ENCODE results near the gene SPATA6L.
"Not testable (repeated sequence)": the region's sequence is repeated elsewhere in the genome, so short reads cannot be mapped to it uniquely, and the experiment has no call there.

SPATA6L gene

GRCh38 chr9:4657426-4658159 lies 8.7 kb downstream of the SPATA6L start:
- no peaks in the 10 kb centered on the region for H3K9me3 ChIP-seq (ENCODE audit: insufficient read depth, low read length)
- no peaks in the 10 kb centered on the region for H4K20me1 ChIP-seq (ENCODE audit: low read depth, low read length)
- TF ChIP-seq EZH2phosphoT487 (conservative IDR thresholded peaks at IDR 0.05; ENCODE audit: low read length) (no peak), CTCF (IDR thresholded peaks at IDR 0.05; ENCODE audit: insufficient read depth, low read length, poor library complexity, severe bottlenecking) (no peak)
- no peaks in the 10 kb centered on the region for H3F3A ChIP-seq (ENCODE audit: insufficient read depth)
- H3K79me2 ChIP-seq (ENCODE audit: insufficient read depth, low read length), result no peaks in the 10 kb centered on the region
- no peak overlapping the region for H2AFZ ChIP-seq (ENCODE audit: low read depth, low read length, severe bottlenecking)
- H3K27me3 ChIP-seq (ENCODE audit: low read length), result no peaks in the 10 kb centered on the region
- H3K36me3 ChIP-seq (ENCODE audit: low read length), result no peaks in the 10 kb centered on the region
- no peak overlapping the region for H3K9ac ChIP-seq (ENCODE audit: low read length)
- H3K4me3 ChIP-seq (ENCODE audit: insufficient read depth, low read length, poor library complexity, severe bottlenecking), result no peak overlapping the region
- H3K4me2 ChIP-seq (ENCODE audit: low read depth, low read length, poor library complexity, severe bottlenecking), result no peak overlapping the region
- no peaks in the 10 kb centered on the region for H3K9me2 ChIP-seq (replicated peaks; ENCODE audit: insufficient read depth, low read length)
- no peak overlapping the region for H3K27ac ChIP-seq (ENCODE audit: low read depth, low read length)

- Histone ChIP-seq H3K27me3 (ENCODE audit: low read length) (no peaks in the 10 kb centered on the region), H3K4me3 (ENCODE audit: insufficient read depth, low read length, poor library complexity, severe bottlenecking) (no peak overlapping the region), H3K27ac (ENCODE audit: low read depth, low read length) (no peak overlapping the region), H3K9ac (ENCODE audit: low read length) (no peak overlapping the region), H3K4me2 (ENCODE audit: low read depth, low read length, poor library complexity, severe bottlenecking) (no peak overlapping the region), H3F3A (ENCODE audit: insufficient read depth) (no peaks in the 10 kb centered on the region), H3K9me2 (replicated peaks; ENCODE audit: insufficient read depth, low read length) (no peaks in the 10 kb centered on the region), H2AFZ (ENCODE audit: low read depth, low read length, severe bottlenecking) (no peak overlapping the region), H3K79me2 (ENCODE audit: insufficient read depth, low read length) (no peaks in the 10 kb centered on the region), H4K20me1 (ENCODE audit: low read depth, low read length) (no peaks in the 10 kb centered on the region), H3K9me3 (ENCODE audit: insufficient read depth, low read length) (no peaks in the 10 kb centered on the region), H3K36me3 (ENCODE audit: low read length) (no peaks in the 10 kb centered on the region)
- TF ChIP-seq EZH2phosphoT487 (conservative IDR thresholded peaks at IDR 0.05; ENCODE audit: low read length) (no peak), CTCF (IDR thresholded peaks at IDR 0.05; ENCODE audit: insufficient read depth, low read length, poor library complexity, severe bottlenecking) (no peak)
These were observed 9.7 kb downstream of the SPATA6L start for GRCh38 chr9:4656621-4657020.

GRCh38 chr9:4656196-4656595 lies 10.1 kb downstream of the SPATA6L start:
- not testable (repeated sequence) for H3K4me3 ChIP-seq (ENCODE audit: insufficient read depth, low read length, poor library complexity, severe bottlenecking); H3K27me3 ChIP-seq (ENCODE audit: low read length); H3K36me3 ChIP-seq (ENCODE audit: low read length); H3K9me2 ChIP-seq (replicated peaks; ENCODE audit: insufficient read depth, low read length); H4K20me1 ChIP-seq (ENCODE audit: low read depth, low read length); H3K27ac ChIP-seq (ENCODE audit: low read depth, low read length); H3K4me2 ChIP-seq (ENCODE audit: low read depth, low read length, poor library complexity, severe bottlenecking); H3K9me3 ChIP-seq (ENCODE audit: insufficient read depth, low read length); H3K79me2 ChIP-seq (ENCODE audit: insufficient read depth, low read length); H3K9ac ChIP-seq (ENCODE audit: low read length); H2AFZ ChIP-seq (ENCODE audit: low read depth, low read length, severe bottlenecking); H3F3A ChIP-seq (ENCODE audit: insufficient read depth)

GRCh38 chr9:4654538-4654937 lies 11.7 kb downstream of the SPATA6L start:
- Histone ChIP-seq H3K4me3 (ENCODE audit: insufficient read depth, low read length, poor library complexity, severe bottlenecking) (no peak overlapping the region), H3F3A (ENCODE audit: insufficient read depth) (no peaks in the 10 kb centered on the region), H3K27ac (ENCODE audit: low read depth, low read length) (no peak overlapping the region), H3K79me2 (ENCODE audit: insufficient read depth, low read length) (no peaks in the 10 kb centered on the region), H4K20me1 (ENCODE audit: low read depth, low read length) (no peaks in the 10 kb centered on the region), H2AFZ (ENCODE audit: low read depth, low read length, severe bottlenecking) (no peak overlapping the region), H3K9ac (ENCODE audit: low read length) (no peak overlapping the region), H3K9me3 (ENCODE audit: insufficient read depth, low read length) (no peaks in the 10 kb centered on the region), H3K27me3 (ENCODE audit: low read length) (no peaks in the 10 kb centered on the region), H3K36me3 (ENCODE audit: low read length) (no peaks in the 10 kb centered on the region), H3K9me2 (replicated peaks; ENCODE audit: insufficient read depth, low read length) (no peaks in the 10 kb centered on the region), H3K4me2 (ENCODE audit: low read depth, low read length, poor library complexity, severe bottlenecking) (no peak overlapping the region)
- no peak for TF ChIP-seq EZH2phosphoT487 (conservative IDR thresholded peaks at IDR 0.05; ENCODE audit: low read length)

Measured in SU-DHL-6 (cell line).